GM18909 (cell line): ENCODE measurements around the gene ACSL3.
"Not testable (repeated sequence)": the region's sequence is repeated elsewhere in the genome, so short reads cannot be mapped to it uniquely, and the experiment has no call there.

Experiments used
- ATAC-seq: cut with Tn5 transposase; IDR thresholded peaks from one replicate; pipeline ENCODE4 v1.9.1; 2021; ENCODE audit warnings: mild to moderate bottlenecking; ENCODE audit not compliant: unreplicated experiment, poor library complexity

Gene ACSL3

DNA sequence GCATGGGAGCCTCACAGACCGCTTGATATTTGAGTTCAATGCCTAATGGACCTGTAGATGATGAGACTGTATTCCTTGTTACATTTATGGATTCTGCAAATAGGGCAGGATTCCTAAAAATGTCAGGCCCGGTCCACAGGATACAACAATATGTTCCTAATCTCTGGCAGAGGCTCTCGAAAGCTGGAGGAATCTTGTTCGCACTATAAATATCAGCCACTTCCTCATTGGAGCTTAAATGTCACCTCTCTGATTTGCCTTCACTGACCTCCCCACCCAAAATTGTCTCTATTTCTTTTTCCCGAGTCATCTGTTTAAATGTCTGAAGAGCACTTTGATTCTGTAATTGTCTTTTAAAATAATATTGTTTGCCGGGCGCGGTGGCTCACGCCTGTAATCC is 12.0 kb upstream of the ACSL3 start:
- ATAC-seq = no peak

DNA sequence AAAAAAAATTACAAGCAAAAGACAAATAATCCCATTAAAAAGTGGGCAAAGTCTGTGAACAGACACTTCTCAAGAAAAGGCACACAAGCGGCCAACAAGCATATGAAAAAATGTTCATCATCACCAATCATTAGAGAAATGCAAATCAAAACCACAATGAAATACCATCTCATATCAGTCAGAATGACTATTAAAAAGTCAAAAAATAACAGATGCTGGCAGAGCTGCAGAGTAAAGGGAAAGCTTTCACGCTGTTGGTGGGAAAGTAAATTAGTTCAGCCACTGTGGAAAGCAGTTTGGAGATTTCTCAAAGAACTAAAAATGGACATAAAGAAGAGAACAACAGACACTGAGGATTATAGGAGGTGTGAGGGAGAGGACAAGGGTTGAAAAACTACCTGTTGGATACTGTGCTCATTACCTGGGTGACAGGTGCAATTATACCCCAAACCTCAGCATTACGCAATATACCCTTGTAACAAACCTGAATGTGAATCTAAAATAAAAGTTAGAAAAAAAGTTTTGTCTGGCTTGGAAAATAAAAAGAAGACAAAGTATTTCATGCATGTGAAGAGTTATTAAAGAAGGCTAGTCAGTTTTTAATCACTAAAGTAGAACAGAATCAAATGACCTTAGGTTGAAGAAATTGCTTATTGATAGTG is 8.7 kb upstream of the ACSL3 start:
- ATAC-seq = no peak

DNA sequence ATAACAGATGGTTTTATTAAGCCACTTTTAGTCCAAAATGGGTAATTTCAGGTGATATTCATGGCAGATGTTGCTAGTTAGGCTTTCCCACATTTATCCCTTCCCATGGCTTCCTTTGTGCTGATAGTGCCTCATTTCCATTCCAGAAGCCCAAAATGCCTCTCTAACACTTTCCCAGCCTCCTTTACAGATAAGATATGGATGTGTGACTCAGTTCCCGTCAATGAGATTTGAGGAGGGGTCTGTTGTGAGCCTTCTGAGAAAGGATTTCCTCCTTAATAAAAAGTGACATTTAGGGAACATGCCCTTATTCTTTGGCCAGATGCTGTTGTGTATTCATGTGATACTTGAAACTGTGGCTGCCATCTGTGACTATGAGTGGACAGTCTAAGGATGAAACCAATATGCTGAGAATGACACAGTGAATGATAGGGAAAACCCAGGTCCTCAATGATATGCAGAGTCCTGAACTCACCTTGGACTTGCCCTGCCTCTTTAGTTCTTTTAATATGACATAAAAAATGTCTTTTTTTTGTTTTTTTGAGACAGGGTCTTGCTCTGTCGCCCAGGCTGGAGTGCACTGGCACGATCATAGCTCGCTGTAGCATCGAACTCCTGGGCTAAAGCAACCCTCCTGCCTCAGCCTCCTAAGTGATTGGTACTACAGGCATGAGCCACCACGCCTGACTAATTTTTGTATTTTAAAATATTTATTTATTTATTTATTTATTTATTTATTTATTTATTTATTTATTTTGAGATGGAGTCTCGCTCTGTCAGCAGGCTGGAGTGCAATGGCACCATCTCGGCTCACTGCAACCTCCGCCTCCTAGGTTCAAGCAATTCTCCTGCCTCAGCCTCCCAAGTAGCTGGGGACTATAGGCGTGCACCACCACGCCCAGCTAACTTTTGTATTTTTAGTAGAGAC is 5.8 kb upstream of the ACSL3 start:
- no peak for ATAC-seq

DNA sequence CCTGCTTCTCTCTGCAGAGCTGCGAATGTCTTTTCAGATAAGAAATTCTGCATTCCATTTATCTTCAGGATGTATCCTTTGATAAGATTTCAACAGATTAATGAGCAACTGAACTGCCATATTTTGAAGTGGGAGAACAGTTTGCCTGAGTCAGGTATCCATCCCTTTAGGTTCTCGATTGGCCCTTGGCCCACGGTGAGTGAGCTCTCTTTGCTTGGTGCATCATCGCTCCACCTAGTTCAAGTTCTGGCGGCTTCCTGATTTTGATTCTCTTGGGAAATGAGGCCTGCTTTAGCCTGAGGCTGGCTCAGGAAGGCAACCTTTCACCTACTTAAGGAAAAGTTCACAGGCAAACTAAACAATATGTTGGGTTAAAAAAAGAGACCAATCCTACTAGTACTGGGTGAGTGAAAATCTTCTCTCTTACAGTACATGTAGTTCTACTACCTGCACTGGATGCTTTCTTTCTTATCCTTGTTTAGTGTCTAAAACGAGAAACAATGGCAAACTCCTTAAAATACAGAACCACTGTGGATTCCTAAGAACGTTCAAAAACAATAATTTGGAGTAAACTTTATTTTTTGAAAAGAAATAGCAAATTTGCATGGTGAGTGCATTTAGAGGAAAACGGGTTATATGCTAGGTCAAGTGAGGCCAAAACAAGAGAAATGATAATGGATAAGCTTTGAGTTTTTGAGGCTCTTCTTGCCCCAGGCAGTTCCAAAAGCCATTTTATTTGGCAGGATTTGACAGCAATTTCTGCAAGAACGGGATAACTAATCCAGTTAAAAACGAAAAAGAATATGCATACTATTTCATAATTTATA is 837 bp upstream of the ACSL3 start:
- ATAC-seq = no peak

DNA sequence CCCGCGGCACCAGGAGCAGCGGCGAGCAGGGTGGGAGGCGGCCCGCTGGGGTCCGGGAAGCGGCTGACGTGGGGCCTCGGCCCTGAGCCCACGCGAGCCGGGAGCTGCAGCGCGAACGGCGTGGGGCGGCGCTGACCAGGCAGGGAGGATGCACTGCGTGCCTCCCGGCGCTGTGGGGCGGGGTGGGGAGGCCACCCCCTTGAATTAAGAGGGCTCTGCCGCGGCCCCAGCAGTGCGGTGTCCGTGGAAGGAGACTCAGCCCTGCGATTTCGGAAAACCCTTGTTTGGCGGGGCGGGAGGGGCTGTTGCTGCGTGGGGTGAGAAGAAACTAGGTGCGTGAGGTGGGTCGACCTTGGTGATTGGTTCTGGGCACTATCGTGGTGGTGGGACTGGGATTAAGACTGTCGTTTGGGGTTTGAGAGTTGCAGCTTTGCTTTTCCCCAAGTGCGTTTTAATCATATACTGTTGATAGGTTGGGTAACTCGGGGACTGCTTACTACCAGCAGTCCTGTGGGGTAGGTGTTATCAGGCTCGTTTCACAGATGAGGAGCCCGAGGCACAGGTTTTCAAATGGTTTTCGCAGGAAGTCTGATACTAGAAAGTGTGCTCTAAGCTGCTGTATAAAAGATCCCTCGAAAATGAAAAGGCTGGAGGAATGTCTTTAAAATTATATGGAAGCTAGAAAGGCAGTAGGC is 722 bp downstream of the ACSL3 start:
- peak; percentile 45 for ATAC-seq

DNA sequence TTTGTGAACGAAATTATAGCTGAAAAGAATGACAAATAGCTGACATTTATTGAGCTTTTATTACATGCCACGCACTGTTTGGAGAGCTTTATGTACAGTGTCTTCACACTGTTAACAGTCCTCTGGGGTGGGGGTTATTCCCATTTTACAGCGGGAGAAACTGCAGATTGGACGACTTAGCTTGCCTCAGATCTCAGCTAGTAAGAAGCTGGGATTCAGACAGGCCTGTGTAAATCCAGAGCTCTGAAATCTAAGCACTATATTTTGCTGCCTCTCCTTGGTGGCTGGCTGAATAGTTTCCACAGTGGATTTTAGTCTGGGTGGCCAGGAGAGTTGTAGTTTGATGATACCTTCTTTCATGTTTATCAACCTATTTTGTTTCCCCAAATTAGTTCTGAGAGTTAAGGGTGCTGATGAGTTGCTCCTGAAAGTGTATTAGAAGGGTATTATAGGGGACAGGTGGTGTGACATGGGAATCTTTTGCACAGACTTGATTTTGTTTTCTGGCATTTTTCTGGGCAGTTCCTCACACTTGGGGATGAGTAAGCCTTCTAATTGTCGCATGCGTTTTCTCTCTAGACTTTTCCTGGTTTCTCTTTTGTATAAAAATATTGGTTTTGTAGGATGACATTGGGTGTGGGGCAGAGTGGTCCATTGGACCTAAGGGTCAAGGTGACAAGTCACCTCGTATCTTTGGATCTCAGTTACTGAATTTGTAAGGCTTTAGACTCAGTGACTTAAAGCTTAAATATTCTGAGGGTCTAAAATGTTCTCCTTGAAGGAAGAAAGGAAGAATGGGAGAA is 1.5 kb downstream of the ACSL3 start:
- no peak for ATAC-seq

DNA sequence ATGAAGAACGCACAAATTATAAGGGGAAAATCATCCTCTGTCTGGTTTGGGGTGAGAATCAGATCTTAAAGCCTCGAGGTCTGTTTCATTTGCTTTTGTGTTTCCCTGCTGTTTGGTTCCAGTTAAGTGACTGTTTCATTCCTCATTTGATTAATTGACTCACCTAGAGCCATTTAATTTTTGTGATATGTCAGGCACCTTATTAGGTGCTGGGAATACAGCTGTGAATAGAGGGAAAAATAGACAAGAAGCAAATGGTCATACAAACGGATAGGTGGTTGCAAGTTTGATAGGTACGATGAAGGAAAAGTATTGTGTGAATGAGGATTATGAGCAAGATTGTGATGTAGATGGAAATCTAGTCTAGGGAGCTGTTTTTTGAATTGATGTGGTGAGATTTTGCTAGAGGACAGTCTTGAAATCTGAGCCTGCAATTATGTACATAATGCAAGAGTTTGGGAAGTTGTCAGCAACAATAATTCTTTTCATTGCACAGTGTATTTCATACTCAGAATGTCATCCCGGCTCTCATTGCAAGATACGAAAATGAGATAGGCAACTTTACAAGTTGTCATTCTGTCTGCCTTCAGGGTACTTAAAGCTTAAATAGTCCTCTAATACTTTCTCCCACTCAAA is 2.2 kb downstream of the ACSL3 start:
- no peak for ATAC-seq

DNA sequence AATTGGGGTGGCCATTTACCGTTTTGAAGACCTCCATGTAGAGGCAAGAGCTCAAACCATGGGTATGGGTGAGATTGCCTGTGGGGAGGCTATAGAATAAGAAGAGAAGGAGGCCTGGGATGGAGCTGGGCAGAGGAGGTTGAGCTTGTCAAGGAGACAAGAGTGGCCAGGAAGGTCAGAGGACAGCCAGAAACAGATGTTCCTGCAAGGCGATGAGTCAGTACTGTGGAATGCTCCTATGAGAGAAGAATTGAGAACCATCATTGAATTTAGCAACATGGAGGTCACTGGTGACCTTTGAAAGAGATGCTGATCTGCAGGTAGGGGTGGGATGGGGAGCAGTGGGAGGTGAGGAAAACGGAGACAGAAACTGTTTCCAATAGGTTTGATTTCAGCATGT is 3.5 kb downstream of the ACSL3 start:
- ATAC-seq = no peak

DNA sequence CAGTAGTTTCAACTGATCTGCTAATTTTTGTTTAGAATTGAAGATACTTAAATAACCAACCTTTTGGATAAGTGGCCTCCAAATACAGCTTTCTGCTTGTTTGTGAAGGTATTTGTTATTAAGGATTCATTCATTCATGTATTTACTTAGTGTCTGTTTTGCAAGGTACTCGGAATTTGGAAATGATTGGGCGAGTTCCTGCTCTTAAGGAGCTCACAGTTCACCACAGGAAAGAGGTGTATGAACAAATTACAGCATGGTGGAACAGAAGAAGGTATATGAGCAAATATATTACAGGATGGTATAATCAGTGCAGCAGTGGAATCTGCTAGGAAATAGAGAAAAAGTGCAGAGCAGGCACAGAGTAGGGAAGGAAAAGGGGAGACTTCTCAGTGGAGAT is 4.5 kb downstream of the ACSL3 start:
- no peak for ATAC-seq

DNA sequence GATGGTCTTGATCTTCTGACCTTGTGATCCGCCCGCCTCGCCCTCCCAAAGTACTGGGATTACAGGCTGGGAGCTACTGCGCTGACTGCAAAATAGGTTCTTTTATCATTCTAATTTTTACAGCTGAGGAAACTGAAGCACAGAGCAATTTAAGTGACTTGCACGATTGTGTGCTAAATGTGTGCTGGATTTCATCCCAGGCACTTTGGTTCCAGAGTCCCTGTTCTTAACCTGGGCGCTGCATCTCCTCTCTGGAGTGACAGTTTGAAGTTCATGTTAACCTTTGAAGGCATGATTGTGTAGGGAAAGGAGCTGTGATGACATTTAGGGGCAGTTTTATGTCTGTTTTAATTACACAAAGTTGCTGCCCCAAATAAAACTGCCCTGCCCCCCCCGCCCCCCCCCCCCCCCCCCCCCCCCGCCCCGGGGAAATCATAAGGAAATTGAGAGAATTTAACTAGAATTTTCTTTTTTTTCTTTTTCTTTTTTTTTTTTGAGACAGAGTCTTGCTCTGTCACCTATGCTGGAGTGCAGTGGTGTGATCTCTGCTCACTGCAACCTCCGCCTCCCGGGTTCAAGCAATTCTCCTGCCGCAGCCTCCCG is 5.6 kb downstream of the ACSL3 start:
- no peak for ATAC-seq

DNA sequence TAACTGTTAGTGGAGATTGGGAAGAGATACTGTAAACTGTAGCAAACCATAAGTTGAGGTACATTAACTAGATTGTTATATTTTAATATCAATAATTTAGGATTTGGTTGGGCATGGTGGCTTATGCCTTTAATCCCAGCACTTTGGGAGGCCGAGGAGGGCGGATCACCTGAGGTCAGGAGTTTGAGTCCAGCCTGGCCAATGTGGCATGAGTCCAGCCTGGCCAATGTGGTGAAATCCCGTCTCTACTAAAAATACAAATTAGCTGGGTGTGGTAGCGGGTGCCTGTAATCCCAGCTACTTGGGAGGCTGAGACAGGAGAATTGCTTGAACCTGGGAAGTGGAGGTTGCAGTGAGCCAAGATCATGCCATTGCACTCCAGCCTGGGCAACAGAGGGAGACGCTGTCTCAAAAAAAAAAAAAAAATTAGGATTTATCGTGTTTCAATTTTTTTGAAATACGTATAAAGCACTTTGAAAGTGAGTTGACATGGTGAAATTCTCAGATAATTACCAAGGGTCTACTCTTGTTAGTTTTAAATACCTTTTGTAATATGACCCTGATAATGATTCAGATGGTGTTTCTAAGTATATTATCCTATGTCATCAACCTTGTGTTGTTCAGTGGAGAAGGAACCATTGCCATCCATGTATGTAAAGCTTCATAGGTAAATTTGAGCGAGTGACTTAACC is 7.9 kb downstream of the ACSL3 start:
- not testable (repeated sequence) for ATAC-seq

DNA sequence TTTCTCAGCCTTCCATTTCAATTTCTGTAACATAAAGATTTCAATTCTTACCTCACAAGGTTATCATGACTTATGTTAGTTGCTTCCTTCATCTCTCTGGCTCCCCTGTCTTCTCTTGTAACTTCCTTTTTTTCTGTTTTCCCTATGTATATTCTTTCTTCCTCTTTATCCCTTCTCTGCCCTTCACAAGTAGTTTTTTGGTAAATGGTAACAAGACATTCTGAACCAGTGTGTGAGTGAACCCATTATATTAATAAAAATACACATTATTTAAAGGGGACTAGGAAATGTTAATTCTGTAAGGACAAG is 8.4 kb downstream of the ACSL3 start:
- ATAC-seq = no peak

DNA sequence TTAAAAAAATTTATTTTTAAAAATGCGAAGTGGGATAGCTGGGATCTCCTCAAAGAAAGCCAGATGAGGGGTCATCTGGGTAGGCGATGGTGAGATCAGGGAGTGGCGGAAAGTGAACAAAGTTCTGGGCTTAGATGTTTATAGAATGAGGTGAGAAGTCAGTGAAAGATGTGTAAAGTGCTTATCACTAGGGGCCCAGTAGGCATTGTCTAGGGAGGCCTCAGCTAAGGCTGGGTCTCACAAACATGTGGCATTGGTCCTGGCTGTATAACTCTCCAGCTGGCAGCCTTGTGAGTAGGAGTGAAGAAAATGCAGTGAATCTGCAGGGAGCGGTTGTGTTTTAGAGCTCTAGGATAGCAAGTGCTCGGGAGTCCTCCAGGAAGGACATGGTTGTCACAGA is 10.5 kb downstream of the ACSL3 start:
- no peak for ATAC-seq

DNA sequence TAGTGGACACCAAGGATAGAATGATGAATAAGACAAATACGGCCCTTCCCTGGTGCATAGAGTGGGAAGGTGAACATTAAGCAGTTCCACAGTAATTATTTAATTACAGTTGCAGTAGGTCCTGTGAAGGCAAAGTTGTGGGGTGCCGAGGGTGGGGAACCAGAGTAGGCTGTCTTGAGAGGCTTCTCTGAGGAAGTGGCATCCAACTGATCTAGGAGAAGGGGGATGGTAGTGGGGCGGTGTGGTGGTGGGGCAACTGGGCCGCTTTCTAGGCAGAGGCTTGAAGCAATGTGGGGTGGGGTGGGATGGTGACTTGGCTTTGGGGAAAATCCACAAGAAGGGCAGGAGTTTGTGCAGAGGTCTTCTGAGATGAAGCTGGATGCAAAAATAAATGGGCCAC is 11.7 kb downstream of the ACSL3 start:
- no peak for ATAC-seq

DNA sequence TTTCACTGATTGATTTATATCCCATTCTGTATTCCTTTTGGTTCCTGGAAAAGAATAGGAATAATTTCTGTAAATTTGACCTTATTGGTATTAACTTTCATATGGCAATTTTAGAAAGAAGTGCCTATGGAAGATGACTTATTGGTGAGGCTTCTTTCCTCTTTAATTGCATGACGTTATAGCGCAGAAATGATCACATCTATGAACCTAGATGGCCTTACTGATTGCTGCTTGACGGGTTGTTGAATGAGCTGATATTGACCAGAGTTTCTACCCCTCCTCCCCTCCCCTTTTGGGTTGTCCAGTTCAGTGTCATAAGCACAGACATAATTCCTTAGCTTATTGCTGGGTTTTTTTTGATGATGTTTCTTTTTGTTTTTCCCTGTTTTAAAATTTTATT is 14.6 kb downstream of the ACSL3 start:
- no peak for ATAC-seq

DNA sequence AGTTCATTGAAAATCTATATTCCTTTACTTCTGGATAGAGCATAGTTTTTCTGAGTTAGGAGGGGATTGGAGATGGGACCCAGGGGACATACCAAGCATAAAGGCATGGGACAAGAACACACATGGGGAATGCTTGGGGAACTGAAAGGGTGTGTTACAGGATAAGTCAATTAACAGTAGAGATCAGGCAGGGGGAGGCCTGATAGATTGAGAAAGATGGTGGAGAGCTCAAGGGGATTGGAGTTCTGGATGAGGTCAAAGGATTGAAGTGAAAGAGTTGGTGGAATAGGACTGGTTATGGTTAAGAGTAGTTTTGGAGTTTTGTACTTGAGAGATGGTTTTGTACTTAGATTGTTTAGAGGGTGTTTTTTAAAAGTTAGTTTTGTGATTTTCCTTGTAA is 16.1 kb downstream of the ACSL3 start:
- ATAC-seq = no peak

DNA sequence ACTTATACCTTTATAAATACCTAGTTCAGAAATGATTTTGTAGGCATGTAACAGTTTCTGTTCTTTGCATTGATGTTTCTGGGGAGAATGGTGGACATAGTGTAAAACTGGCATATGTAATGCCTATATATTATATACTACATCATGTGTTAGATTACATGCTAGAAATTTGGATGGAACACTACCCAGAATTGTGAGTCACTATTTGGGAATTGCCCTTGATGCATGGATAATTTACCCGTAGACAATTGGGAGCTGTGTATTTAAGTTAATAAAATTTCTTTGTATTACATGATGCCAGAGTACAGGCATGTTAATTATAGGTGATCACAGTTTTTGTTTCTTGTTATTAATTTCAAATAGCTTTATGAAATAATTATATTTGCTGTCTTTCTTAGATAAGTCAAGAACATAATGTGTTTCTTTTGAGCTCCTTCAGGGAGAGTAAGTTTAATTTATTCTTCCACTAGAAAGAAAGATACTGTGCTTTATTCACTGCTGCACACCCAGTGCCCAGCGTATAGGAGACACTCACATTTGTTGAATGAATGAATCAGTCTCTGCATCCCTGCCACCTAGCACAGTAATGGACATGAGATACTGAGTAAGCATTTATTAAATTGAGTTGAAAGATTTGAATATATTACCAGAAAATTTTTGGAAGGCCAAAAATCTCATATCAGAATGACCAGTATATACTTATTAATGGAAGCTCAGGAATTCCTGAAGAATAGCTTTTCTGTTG is 16.9 kb downstream of the ACSL3 start:
- ATAC-seq = no peak
